K562 (cell line): Measurements from ENCODE around the gene KIAA0040. TPM values are rescaled to one million over a fixed set of nuclear protein-coding genes. Genes with fewer than 3 reads are reported as not detected.

Experiments
- ARID3A ChIP-seq: IDR thresholded peaks from 2 replicates; pipeline ENCODE4 v1.6.1; 2012; ENCODE audit warnings: low read depth, low read length, improper control_type of control experiment, borderline replicate concordance
- CEBPZ ChIP-seq: fragments of 150-350 bp; IDR thresholded peaks from 2 replicates; pipeline ENCODE4 v1.6.1; 2014; ENCODE audit warnings: low read depth, mild to moderate bottlenecking, low read length, borderline replicate concordance
- CREB5 ChIP-seq: fragments of 250-450 bp; sonication (Bioruptor Pico); IDR thresholded peaks from 2 replicates; pipeline ENCODE4 v1.5.0; 2020; ENCODE audit warnings: mild to moderate bottlenecking
- EP300 ChIP-seq: IDR thresholded peaks from 2 replicates; pipeline ENCODE4 v1.6.1; 2012; ENCODE audit warnings: low read length, improper control_type of control experiment
- HMBOX1 ChIP-seq: sonication (generic); IDR thresholded peaks from 2 replicates; pipeline ENCODE4 v1.6.1; 2016
- NCOA2 ChIP-seq, 2 experiments: fragments of 450-650 bp; IDR thresholded peaks; 2 replicates each; pipeline ENCODE4 v1.6.1; 2018; ENCODE audit warnings: mild to moderate bottlenecking in 2 of 2, moderate library complexity in 1 of 2; ENCODE audit not compliant: partially characterized antibody in 2 of 2
- PHF8 ChIP-seq: fragments of 200-600 bp; sonication (generic); IDR thresholded peaks from 2 replicates; pipeline ENCODE4 v1.6.1; 2012; ENCODE audit warnings: mixed run types, mild to moderate bottlenecking, inconsistent platforms, low read length, moderate library complexity, borderline replicate concordance
- RBM25 ChIP-seq: fragments of 200-400 bp; formaldehyde crosslinking; IDR thresholded peaks from 2 replicates; pipeline ENCODE4 v1.6.1; 2018; ENCODE audit warnings: low read length, low read depth, moderate library complexity; ENCODE audit not compliant: severe bottlenecking
- TRIM28 ChIP-seq: fragments of 450-650 bp; IDR thresholded peaks from 2 replicates; pipeline ENCODE4 v1.6.1; 2017
- ZKSCAN1 ChIP-seq: fragments of 150-350 bp; IDR thresholded peaks from 2 replicates; pipeline ENCODE4 v1.6.1; 2016; ENCODE audit warnings: low read depth, low read length
- ZKSCAN3 ChIP-seq: fragments of 250-450 bp; sonication (Bioruptor Pico); IDR thresholded peaks from 2 replicates; pipeline ENCODE4 v1.4.0; 2020
- ZNF197 ChIP-seq: fragments of 200-800 bp; sonication (Bioruptor generic); IDR thresholded peaks from 2 replicates; pipeline ENCODE4 v1.6.1; 2016; ENCODE audit warnings: low read depth, missing genetic modification characterization, missing compliant biosample characterization
- ZNF224 ChIP-seq: sonication (generic); formaldehyde crosslinking; IDR thresholded peaks from 2 replicates; pipeline ENCODE4 v1.8.0; 2022; ENCODE audit warnings: mild to moderate bottlenecking, missing genetic modification reagents
- ZNF780A ChIP-seq: fragments of 250-450 bp; sonication (Bioruptor Pico); IDR thresholded peaks from 2 replicates; pipeline ENCODE4 v1.5.0; 2021; ENCODE audit warnings: mild to moderate bottlenecking
- polyA plus RNA-seq, 8 experiments: library from polyadenylated mRNA; depleted of rRNA in 4 of 8; stranded (reverse) in 5 of 8; unstranded in 3 of 8; fragments of >200 nt; fragmentation: Nextera tagmentation in 2 of 8; fragmentation: Illumina TruSeq in 1 of 8; extraction: Ambion mirVana in 2 of 8; extraction: Trizol in 1 of 8; gene quantifications; 2 replicates each; pipeline versions ENCODE4 v1.2.1 to v1.2.3, GENCODE V29; 2011 to 2014; ENCODE audit warnings: inconsistent platforms in 1 of 8, missing spikeins in 1 of 8
- total RNA-seq, 7 experiments: library from RNA; depleted of rRNA in 6 of 7; stranded (reverse); fragments of >200 nt in 6 of 7; fragmentation: Illumina TruSeq in 2 of 7; extraction: Trizol in 2 of 7; gene quantifications; 2 replicates each; pipeline versions ENCODE4 v1.2.1 to v1.2.3, GENCODE V29; 2011 to 2021; ENCODE audit warnings: low replicate concordance in 1 of 7

Gene KIAA0040
- total and polyA plus RNA-seq, 9 of the 15 experiments (the other 6 are each of a cell fraction or from before 2014, with no cell fraction given): 3.4 to 13.6 (median 7.1) TPM

GRCh38 chr1:175192630-175193526 is at the start of gene KIAA0040 (continued):
- TF ChIP-seq ZKSCAN3 (CRISPR knock-in tag) (no peak), PHF8 (peak; percentile 58; the same call in 1 of the 2 replicates), ARID3A (no peak), CREB5 (CRISPR knock-in tag) (no peak), HMBOX1 (no peak), ZKSCAN1 (peak; percentile 27; the same call in 1 of the 2 replicates), ZNF780A (CRISPR knock-in tag) (no peak), TRIM28 (no peak), NCOA2 (IDR thresholded peaks at IDR 0.05; ENCODE audit: partially characterized antibody in 2 of 2) (no peak), ZNF197 (CRISPR knock-in tag) (no peak), ZNF224 (CRISPR knock-in tag) (no peak), CEBPZ (no peak), EP300 (0 out of 2 replicates have a peak, but pooled peaks have one; percentile 0), RBM25 (no peak)
